Right lung (tissue), 5 donors: ENCODE measurements around the gene VWA5B2. TPM values are rescaled to one million over a fixed set of nuclear protein-coding genes. Genes with fewer than 3 reads are reported as not detected.

ENCODE experiments used
- DNase-seq, 2 donors: peaks; one replicate each; pipeline ENCODE4 v3.0.0-alpha.2; 2013
- polyA plus RNA-seq, 5 donors: library from polyadenylated mRNA; unstranded; fragments of 120-200 nt; gene quantifications; one replicate each; pipeline versions ENCODE4 v1.2.1 to v1.2.3, GENCODE V29; 2013; ENCODE audit warnings: inconsistent platforms in 1 of 5, low replicate concordance in 1 of 5; ENCODE audit not compliant: insufficient read length in 5 of 5, insufficient read depth in 1 of 5

Gene VWA5B2
- polyA plus RNA-seq, 5 donors = 0.95 to 2.2 (median 1.6) TPM

DNA sequence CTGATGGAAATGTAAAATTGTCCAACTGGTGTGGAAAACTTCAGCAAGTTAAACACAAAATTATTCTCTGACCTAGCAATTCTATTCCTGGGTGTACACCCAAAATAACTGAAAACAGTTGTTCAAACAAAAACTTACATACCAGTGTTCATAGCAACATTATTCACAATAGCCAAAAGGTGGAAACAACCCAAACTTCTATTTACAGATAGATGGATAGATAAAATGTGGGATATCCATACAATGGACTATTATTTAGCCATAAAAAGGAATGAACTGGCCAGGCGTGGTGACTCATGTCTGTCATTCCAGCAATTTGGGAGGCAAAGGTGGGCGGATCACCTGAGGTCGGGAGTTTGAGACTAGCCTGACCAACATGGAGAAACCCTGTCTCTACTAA is 6.9 kb upstream of the VWA5B2 start:
- DNase-seq = no peak

DNA sequence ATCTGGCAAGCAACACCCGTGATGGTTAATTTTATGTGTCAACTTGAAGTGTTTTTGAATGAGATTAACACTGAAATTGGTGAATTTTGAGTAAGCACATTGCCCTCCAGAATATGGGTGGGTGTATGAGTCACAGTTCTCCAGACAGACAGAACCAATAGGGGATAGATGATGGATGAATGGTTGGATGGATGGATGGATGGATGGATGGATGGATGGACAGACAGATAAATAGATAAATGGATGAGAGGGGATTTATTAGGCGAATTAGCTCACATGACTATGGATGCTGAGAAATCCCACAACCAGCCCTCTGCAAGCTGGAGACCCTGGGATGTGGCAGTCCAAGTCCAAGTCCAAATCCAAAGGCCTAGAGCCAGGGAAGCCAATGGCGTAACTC is 5.4 kb upstream of the VWA5B2 start:
- no peak for DNase-seq

DNA sequence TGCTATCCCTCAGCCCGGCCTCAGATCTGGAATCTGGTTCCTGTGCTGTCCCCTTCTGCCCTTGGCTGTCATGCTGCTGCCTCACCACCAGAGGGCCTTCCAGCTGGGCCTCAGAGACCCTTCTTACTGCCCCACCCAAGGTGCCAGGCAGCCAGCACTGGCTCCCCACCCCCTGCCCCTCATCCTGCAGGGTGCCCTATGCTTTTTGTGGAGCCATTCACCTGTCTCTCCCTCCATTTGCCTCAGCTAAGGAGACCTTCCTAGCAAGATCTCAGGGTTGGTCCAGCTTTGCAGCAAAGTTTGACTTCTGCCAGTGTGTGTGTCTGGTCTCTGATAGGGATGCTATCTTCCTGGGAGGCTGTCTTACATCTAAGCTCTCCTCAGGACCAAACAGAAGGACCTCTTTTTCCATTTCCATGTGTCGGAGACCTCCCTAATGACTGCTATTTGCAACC is 1.9 kb upstream of the VWA5B2 start:
- no peak for DNase-seq

DNA sequence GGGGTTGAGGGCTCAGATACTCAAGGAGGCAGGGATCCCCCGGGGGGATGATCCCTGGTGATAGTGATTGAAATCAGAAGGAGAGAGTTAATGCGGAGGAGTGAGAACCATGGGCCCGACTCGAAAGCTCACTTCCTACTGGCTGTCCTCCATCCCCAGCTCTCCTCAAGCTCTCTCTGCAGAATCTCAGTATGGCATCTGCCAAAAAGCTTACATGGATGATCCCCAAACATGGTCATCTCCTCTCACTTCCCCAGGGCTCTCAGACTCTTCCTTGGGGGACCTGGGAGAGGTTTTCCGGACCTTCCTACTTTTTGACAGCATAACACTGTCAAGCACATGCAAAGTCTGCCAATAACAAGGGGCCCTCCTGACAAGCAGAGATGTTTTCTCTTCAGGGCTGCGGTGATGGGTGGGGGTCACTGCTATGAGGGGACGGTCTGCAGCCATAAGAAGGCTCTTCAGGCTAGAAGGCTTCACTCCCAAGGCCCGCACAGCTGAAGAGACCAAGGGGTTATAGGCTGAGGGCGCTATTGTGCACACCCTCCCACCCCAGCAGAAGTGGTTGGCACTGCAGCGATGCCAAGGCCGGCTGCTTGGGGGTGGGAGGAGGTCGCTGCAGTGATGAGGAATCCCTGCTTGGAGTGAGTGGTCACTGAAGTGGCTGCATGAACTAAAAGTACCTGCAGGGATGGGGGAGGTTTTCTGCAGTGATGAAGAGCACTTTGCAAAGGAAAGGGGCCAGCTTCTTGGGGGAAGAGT is 828 bp upstream of the VWA5B2 start:
- no peak for DNase-seq

DNA sequence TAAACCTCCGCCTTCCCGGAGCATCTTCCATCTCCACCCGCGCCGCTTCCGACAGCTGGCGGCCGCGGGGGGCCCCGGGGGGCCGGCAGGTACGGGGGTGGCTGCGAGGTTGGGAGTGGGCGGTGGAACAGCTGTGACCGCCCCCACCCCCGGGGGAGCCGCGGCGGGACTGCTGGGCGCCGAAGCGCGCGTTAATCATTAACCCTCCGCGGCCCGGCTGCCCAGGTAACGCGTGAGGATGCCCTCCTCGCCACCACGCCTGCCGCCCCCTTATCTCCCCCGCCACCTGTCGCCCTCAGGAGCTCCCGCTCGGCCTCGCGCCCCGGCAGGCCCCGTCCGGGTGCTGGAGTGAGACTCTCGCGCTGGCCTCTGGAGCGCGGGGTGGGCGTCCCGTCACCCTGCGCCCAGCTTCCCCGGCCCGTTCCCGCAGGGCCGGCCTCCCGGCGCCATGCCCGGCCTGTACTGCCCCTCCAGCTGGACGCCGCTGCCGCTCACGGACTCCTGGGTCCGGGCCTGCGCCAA is 757 bp downstream of the VWA5B2 start:
- no peak for DNase-seq

DNA sequence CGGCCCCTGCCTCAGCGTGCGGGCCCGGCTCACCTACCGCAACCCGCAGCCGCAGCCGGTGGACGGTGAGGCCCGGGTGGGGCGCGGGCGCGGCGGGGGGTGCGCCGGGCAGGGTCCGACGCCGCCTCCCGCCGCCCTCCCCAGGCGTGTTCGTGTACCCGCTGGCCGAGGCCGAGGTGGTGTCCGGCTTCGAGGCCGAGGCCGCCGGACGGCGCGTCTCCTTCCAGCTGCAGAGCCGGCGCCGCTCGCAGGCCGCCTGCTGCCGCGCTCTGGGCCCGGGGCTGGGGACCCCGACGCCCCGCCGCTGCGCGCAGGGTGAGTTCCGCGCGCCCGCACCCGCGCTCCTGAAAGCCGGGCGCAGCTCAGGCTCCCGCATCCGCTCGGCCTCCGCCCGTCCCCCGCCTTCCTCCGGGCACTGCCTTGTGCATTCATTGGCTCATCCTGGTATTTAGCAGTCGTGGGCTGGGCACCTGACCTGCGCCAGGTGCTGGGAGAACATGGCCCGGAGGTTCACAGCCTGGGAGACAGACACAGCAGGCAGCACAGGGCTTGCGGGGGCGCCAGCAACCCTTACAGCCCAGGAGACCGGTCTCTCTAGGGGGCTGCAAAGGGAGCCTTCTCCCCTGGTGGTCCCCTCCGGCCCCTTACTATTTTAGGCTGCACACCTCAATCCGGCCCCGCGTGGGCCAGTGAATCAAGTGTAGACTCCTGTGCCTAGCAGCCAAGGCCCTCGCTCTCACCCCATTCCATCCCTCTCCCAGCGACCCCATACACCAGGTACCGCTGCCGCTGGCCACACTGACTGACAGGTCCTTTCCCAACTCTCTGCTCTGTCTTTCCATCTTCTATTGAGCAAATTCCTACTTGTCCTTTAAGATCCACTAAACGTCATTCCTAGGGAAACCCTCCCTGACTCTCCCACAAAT is 1.5 kb downstream of the VWA5B2 start:
- DNase-seq = no peak

DNA sequence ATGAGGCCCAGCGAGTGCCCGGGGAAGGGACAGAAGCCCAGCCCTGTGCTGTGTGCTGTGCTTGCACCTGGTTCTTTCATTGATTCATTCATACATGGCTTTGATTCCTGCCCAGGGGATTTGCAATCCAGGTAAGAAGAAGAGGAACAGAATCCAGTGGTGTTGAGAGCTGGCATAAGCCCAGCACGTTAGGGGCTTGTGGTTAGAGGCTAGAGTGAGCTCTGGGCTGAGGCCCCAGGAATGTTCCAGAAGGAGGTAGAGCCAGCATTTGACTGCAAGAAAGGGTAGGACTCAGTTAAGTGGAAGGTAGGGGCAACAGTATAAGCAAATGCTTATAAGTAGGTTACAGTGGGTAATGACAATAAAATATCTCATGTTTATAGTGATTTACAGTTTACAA is 2.3 kb downstream of the VWA5B2 start:
- no peak for DNase-seq

DNA sequence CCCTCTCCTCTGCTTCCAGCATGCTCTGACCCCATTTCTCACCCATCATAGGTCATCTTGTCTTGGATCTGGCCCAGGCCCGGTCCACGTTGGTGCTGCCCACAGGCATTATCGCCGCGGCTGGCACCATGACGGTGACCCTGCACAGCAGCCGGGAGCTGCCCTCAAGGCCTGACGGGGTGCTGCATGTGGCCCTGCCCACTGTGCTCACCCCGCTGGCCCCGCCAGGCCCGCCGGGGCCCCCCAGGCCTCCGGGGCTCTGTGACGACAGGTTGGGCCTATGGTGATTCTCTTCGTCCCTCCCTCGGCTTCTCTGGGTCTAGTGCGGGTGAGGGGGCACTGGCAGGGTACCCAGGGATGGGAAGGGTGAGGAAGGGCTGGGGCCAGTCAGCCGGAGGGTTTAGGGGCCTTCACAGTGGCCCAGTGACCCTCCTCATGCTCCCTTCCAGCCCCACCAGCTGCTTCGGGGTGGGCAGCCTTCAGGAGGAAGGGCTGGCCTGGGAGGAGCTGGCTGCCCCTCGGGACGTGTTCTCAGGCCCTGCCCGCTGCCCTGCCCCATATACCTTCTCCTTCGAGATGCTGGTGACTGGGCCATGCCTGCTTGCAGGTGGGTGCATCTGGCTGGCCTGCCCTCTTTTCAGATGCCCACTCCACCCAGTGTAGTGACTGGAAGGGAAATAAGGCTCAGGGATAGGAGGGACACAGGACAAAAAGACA is 3.9 kb downstream of the VWA5B2 start:
- DNase-seq = no peak

DNA sequence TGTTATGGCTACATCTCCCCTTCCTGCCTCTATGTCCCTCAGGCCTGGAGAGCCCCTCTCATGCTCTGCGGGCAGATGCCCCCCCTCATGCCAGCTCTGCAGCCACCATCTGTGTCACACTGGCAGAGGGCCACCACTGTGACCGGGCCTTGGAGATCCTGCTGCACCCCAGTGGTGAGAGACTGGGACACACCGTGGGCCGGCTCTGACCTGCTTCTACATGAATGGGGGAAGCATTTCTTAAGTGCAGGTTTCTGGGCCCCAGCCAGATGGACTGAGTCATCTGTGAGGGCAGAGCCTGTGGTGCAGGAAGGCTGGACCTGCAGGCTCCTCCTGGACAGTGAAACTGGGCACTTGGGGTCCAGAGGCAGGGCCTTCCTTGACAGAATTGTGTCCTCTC is 4.8 kb downstream of the VWA5B2 start:
- no peak for DNase-seq

DNA sequence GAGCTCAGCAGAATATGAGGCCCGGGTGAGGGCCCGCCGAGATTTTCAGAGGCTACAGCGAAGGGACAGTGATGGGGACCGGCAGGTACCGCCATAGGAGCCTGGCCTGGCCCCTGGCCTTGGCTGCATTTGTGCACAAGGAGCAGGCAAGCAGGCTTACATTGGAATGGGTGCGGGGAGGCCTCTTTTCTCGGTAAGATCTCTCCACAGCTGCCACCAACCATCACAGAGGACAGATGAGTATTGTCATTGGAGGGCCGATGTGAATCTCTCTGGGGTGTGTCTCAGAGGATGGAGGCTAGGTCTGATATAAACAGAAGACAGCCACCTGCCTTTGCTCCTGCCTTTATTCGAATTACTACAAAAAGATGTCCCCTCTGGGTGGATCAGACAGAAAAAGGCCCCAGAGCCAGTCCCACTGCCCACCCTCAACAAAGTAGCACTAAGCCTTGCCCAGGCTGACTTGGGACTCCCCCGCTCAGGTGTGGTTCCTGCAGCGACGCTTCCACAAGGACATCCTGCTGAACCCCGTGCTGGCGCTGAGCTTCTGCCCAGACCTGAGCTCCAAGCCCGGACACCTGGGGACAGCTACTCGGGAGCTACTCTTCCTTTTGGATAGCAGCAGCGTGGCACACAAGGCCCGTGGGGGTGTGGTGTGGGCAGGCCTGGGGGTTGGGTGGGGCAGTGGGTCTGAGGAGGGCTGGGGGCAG is 5.4 kb downstream of the VWA5B2 start:
- no peak for DNase-seq

DNA sequence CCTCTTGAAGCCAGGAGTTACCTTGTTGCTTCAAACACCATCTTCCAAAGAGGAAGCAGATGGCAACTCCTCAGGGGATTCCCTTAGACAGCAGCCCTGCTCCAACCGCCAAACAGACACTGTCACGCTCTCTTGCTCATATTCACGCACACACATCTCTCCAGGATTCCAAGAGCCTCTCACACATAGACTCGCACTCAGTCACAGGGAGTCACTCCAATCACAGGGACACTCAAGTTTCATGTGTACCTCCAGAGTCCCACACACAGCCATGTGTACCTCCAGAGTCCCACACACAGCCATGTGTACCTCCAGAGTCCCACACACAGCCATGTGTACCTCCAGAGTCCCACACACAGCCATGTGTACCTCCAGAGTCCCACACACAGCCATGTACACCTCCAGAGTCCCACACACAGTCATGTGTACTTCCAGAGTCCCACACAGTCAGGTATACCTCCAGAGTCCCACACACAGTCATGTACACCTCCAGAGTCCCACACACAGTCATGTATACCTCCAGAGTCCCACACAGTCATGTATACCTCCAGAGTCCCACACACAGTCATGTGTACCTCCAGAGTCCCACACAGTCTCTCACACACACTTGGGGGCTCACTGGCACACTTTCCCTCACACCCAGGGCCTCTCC is 6.1 kb downstream of the VWA5B2 start:
- no peak for DNase-seq

DNA sequence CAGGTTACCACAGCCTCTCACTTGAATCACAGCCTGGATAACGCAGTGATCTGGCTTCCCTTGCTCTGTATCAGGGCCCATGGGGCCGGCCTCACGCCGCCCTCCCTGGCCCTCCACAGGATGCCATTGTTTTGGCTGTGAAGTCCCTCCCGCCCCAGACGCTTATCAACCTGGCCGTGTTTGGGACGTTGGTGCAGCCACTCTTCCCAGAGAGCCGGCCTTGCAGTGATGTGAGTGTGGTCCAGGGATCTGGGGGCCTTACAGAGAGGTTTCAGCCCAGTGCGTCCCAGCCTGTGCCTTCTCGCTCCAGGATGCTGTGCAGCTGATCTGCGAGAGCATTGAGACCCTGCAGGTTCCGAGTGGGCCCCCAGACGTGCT is 6.6 kb downstream of the VWA5B2 start:
- no peak for DNase-seq

DNA sequence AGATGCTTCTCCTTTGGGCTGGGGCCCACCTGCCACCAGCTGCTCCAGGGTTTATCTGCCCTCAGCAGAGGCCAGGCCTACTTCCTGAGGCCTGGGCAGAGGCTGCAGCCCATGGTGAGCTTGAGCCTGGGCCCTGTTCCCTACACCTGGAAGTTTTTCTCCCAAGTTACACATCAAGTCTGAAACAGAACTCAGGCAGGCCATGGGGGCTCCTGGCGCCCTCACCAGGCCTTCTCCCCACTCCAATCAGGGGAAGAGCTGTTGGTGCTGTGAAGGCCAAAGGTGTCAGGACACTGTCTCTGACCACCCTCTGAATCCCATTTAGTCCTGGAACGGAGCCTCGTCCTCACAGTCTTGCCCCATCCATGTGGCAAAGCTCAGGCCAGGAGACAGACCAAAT is 7.3 kb downstream of the VWA5B2 start:
- DNase-seq = no peak

DNA sequence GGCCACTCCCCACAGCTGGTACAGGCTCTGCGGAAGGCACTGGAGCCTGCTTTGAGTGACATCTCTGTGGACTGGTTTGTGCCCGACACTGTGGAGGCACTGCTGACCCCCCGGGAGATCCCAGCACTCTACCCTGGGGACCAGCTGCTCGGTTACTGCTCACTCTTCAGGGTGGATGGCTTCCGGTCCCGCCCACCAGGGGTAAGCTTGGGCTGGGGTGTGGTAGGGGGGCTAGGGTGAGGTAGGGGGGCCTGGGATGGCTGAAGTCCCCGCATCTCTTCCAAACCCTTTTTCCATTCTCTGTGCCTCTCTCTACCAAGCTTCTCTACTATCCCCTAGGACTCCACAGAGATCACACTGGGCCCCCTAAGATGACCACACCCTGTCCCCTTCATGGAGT is 7.8 kb downstream of the VWA5B2 start:
- DNase-seq = no peak

DNA sequence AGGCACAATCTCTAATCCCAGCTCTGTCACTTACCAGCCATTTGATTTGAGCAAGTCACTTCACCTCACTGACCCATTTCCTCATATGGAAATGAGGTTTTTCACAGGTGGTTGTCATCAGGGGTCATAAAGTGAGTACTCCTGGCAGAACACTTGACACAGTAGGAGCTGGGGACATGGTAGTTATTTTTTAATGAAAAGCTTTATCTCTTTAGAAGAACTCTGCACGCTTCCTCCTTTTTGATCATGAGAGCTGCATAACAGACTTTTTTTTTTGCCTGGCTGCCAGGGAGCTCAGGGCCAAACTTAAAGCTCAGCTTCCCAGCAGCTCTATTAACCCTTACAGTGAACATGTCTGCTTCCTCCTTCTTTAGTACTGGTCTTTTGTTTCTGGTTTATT is 8.4 kb downstream of the VWA5B2 start:
- no peak for DNase-seq

DNA sequence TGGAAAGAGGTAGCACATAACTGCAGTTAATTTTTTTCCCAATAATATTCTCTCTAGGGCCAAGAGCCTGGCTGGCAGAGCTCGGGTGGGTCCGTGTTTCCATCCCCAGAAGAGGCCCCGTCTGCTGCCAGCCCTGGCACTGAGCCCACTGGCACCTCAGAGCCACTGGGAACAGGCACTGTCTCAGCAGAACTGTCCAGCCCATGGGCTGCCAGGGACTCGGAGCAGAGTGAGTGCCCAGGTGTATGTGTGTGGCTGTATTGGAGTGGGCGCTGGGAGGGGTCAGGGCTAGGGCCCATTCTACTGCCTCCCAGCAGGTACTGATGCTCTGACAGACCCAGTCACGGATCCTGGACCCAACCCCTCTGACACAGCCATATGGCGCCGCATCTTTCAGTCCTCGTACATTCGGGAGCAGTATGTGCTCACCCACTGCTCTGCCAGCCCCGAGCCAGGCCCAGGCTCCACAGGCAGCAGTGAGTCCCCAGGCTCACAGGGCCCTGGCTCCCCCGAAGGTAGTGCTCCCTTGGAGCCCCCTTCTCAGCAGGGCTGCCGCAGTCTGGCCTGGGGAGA is 8.9 kb downstream of the VWA5B2 start:
- DNase-seq = no peak

DNA sequence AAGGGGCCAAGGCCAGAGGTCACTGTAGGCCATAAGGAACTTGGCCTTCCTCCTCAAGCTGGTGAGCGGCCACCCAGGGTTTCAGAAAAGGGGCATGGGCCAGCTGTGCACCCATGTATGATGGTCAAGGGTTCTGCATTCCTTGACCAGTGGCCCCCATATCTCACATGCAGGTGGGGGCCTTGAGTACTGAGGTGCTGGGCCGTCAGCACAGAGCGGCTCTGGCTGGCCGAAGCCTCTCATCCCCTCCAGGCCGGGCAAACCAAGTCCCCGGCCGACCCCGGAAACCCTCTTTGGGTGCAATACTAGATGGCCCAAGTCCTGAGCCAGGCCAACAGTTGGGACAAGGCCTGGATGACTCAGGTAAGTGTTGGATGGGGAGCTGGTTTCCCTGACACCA is 9.8 kb downstream of the VWA5B2 start:
- no peak for DNase-seq

DNA sequence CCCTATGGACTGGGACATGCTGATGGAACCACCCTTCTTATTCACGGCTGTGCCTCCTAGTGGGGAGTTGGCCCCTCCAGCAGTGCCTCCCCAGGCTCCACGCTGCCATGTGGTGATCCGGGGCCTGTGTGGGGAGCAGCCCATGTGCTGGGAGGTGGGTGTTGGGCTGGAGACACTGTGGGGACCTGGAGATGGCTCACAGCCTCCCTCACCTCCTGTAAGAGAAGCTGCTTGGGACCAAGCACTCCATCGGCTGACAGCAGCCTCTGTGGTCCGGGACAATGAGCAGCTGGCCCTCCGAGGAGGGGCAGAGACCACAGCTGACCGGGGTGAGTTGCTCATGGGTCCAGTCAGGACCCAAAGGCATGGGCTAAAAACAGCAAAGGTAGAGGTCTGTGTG is 10.3 kb downstream of the VWA5B2 start:
- no peak for DNase-seq

DNA sequence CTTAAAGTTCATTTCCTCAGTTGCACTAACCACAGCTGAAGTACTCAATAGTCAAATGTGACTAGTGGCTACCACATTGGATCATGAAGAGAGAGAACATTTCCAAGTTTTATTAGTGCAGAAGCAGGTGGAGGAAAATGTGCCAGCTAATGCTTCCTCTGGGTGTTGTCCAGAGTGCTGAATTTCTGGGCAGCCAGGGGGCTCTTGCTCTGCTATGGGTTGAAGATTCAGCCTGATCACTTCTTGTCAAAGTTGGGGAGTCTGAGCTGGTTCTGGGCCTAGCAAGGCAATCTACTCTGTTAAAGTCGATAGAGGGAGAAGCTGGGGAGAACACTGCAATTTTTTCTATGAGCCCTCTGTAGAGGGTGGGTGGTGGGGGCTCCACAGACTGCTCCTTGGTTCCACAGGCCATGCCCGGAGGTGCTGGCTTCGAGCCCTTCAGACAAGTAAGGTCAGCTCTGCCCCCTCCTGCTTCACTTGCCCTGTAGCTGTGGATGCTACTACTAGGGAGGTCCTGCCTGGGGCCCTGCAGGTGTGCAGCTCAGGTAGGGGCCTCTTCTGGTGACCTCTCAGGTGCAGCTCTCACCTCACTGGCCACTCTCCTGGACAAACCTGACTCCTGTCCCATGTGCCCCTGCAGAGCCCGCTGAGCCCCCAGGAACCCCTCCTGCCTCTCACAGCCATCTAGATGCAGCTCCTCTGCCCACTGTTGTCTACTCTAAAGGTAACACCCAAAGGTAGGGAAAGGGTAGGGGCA is 11.2 kb downstream of the VWA5B2 start:
- DNase-seq = no peak

DNA sequence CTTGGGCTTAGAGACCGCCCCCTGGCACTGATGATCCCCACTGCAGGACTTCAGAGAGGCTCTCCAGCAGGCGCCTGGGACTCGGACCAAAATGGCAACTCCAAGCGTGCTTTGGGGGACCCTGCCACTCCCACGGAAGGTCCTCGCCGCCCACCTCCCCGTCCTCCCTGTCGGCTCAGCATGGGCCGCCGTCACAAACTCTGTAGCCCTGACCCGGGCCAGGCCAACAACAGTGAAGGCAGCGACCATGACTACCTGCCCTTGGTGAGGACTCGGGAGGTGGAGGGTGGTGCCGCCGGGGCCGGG is 11.7 kb downstream of the VWA5B2 start:
- DNase-seq = no peak
